ENCODE results near the gene FRMD1.

DNA sequence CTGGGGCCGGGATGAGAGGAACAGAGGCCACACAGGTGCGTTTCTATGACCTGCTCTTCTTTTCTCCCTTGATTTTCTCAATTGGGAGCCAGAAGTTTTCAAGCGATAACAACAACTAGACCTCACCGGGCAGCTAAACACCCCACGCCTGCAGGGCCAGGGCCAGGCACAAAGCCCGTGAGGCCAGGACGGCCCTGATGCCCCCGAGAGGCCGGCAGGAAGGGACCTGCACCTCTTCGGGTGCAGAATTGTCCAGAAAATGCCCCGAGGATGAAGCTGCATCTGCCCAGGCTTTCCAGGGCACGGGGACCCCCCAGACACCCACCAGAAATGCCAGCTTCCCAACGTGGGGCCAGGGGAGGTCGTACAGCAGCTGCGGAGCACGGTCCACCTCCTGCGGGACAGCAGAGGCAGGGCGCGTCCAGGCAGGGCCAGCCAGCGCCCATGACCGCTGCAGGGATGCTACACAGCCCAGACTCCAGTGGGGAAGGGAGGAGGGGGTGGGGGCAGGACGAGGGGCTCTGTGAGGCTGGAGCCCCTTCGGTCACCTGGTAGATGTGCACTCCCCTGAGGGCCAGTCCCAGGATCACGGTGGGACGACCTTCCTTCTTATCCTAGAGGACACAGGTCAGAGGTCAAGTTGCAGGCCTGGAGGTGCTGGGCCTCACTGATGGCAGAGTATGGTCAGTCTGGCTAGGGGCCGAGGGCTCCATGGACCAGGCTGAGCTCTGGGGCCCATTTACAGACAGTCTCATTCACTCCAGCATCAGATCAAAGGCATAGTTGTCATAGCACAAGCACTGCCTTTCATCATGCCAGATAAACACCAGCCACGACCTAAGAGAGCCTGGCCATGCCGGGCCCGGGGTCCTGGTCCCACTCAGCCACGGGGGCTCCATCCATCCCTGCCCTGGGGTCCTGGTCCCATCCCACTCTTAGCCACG, 16.4 kb downstream of the FRMD1 start:
- TF ChIP-seq TAF1 (IDR thresholded peaks at IDR 0.05; ENCODE audit: borderline replicate concordance, insufficient read depth, low read length): no peak
- TF ChIP-seq POLR2AphosphoS5 (IDR thresholded peaks at IDR 0.05; ENCODE audit: low read depth, low read length): no peak
- TF ChIP-seq, protein P1, sequence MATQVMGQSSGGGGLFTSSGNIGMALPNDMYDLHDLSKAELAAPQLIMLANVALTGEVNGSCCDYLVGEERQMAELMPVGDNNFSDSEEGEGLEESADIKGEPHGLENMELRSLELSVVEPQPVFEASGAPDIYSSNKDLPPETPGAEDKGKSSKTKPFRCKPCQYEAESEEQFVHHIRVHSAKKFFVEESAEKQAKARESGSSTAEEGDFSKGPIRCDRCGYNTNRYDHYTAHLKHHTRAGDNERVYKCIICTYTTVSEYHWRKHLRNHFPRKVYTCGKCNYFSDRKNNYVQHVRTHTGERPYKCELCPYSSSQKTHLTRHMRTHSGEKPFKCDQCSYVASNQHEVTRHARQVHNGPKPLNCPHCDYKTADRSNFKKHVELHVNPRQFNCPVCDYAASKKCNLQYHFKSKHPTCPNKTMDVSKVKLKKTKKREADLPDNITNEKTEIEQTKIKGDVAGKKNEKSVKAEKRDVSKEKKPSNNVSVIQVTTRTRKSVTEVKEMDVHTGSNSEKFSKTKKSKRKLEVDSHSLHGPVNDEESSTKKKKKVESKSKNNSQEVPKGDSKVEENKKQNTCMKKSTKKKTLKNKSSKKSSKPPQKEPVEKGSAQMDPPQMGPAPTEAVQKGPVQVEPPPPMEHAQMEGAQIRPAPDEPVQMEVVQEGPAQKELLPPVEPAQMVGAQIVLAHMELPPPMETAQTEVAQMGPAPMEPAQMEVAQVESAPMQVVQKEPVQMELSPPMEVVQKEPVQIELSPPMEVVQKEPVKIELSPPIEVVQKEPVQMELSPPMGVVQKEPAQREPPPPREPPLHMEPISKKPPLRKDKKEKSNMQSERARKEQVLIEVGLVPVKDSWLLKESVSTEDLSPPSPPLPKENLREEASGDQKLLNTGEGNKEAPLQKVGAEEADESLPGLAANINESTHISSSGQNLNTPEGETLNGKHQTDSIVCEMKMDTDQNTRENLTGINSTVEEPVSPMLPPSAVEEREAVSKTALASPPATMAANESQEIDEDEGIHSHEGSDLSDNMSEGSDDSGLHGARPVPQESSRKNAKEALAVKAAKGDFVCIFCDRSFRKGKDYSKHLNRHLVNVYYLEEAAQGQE (IDR thresholded peaks at IDR 0.05; ENCODE audit: insufficient read depth in 1 of 2, low read depth in 2 of 2, low read length in 2 of 2): no peak
- TF ChIP-seq SIN3A (IDR thresholded peaks at IDR 0.05; ENCODE audit: borderline replicate concordance, insufficient read depth, low read length): no peak
- no peak for TF ChIP-seq FOXP2 (optimal IDR thresholded peaks at IDR 0.05; ENCODE audit: borderline replicate concordance, extremely low read depth, extremely low read length, insufficient read depth)

Data from PFSK-1 (cell line).